Gastroesophageal sphincter (tissue), 4 donors: ENCODE results near the gene C3. TPM values are rescaled to one million over a fixed set of nuclear protein-coding genes. Genes with fewer than 3 reads are reported as not detected.
A peak's percentile ranks its signal among the peaks of the same experiment; 100 is the strongest.

Source experiments
- ATAC-seq: fragments of 150-250 bp; one replicate; pipeline ENCODE4 v1.9.1; 2016; ENCODE audit warnings: mild to moderate bottlenecking, moderate library complexity
- H3K27ac ChIP-seq, 4 donors: fragments of 200-600 bp; sonication (generic) in 3 of 4; 1 replicate in 3 of 4; 2 replicates in 1 of 4; pipeline ENCODE4 v1.5.1; 2016 to 2019
- H3K27me3 ChIP-seq: fragments of 200-600 bp; sonication (generic); one replicate; pipeline ENCODE4 v1.5.1; 2019
- H3K36me3 ChIP-seq, 2 donors: fragments of 200-600 bp; sonication (generic); one replicate each; pipeline ENCODE4 v1.5.1; 2019; ENCODE audit warnings: control low read depth in 1 of 2
- H3K4me1 ChIP-seq, 3 donors: fragments of 200-600 bp; sonication (generic); 1 replicate in 2 of 3; 2 replicates in 1 of 3; pipeline ENCODE4 v1.5.1; 2016 to 2019; ENCODE audit warnings: control low read depth in 2 of 3
- H3K4me3 ChIP-seq, 2 donors: fragments of 200-600 bp; sonication (generic); one replicate each; pipeline ENCODE4 v1.5.1; 2019; ENCODE audit warnings: mild to moderate bottlenecking in 1 of 2, moderate library complexity in 1 of 2
- H3K9me3 ChIP-seq, 3 donors: fragments of 200-600 bp; sonication (generic); one replicate each; pipeline ENCODE4 v1.5.1; 2017 to 2019; ENCODE audit warnings: control low read depth in 2 of 3
- CTCF ChIP-seq, 4 experiments: fragments of 200-600 bp in 2 of 4; fragments of 450-650 bp in 2 of 4; sonication (generic) in 1 of 4; IDR thresholded peaks; one replicate each; pipeline ENCODE4 v1.5.1; 2017 to 2019; ENCODE audit warnings: antibody characterized with exemption in 4 of 4, mild to moderate bottlenecking in 2 of 4, moderate library complexity in 2 of 4
- EP300 ChIP-seq: sonication (generic); formaldehyde crosslinking; IDR thresholded peaks from one replicate; pipeline ENCODE4 v1.6.1; 2017; ENCODE audit warnings: antibody characterized with exemption, mild to moderate bottlenecking
- POLR2A ChIP-seq, 2 donors: fragments of 450-650 bp; IDR thresholded peaks; one replicate each; pipeline ENCODE4 v1.6.1; 2017; ENCODE audit warnings: antibody characterized with exemption in 2 of 2, mild to moderate bottlenecking in 2 of 2, moderate library complexity in 1 of 2
- POLR2AphosphoS5 ChIP-seq: sonication (generic); formaldehyde crosslinking; IDR thresholded peaks from one replicate; pipeline ENCODE4 v1.6.1; 2017; ENCODE audit warnings: antibody characterized with exemption
- WGBS, 2 donors: methylation state at CpG; one replicate each; pipeline ENCODE4 v1.1.5; 2018; ENCODE audit warnings: low coverage in 1 of 2; 5-methylcytosine and 5-hydroxymethylcytosine counted together
- total RNA-seq, 4 donors: library from RNA; depleted of rRNA; stranded (reverse); fragments of >200 nt; gene quantifications; one replicate each; pipeline ENCODE4 v1.1.0, GENCODE V29; 2016

C3 gene
- total RNA-seq, 4 donors from 2014 or later = 246 to 757 (median 594) TPM

DNA sequence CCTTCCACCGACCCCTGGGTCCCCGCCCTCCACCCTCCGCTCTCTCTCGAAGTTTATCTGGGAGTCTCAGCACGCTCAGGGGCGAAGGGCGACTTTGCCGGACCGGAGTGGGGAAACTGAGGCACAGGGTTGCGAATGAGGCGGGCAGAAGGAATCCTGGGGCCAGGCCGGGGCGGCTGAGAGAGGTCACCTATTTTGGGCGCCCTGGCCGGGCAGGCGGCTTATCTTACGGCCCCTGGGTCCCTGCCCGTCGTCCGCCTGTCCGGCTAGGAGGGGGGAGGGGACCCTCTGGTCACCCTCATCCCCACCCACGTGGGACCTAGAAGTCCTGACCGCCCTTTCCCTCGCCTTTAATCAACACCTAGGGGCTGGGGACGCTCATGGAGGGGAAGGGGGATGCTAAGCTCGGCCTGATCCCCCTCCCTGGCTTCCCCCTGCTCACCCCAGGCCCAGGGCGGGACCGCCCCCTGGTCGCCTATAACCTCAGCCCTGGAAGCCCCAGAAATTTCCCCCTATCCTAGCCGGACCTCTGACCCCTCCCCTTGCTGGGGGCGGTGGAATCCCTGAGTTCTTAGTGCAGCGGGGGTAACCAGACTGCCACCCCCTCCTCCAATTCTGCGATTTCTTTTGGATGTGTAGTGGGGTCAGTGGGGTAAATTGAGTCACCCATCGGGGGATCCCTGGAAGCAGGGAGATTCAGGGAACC, 19.6 kb upstream of the C3 start:
- Histone ChIP-seq H3K4me3 (peak overlapping the region; percentile 66 to 93), H3K27ac (peak overlapping the region; percentile 54 to 99 (median 92)), H3K4me1 (peaks cover 3 to 77% (median 37%) of the 10 kb centered on the region in 3 donors), H3K36me3 (peaks cover 0 to 26% of the 10 kb centered on the region in 2 donors), H3K27me3 (no peaks in the 10 kb centered on the region), H3K9me3 (no peaks in the 10 kb centered on the region)
- WGBS, 2 donors = no CpG with 5 or more reads among the region's 34 CpGs
- no peak for ATAC-seq
- TF ChIP-seq POLR2A (IDR thresholded peaks at IDR 0.05) (no peak), CTCF (IDR thresholded peaks at IDR 0.05) (no peak), POLR2AphosphoS5 (no peak), EP300 (no peak)

DNA sequence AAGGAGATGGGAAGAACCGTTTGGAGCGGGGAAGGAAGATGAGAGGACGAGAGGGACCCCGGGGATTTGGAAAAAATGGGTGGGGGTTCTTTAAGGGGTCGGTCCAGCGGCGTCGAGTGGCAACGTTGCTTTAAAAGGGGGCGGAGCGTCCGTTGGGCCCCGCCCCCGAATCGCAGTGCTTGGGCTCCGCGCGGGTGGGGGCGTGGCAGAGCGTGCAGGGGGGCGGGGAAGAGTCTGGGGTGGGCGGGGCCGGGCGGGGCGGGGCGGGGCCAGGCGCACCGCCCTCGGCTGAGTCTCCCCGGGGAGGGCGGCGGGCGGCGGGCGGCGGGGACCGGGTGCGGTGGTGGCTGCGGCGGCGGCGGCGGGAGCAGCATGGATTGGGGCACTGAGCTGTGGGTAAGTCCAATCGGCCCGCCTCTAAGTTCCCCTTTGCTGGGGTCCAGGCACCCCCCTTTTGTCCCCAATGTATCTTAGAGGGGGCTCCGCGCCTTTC, 19.0 kb upstream of the C3 start, which contains the start of gene TRIP10:
Gene TRIP10, plus strand, starts transcription at position 291 of the 493 bp plus-strand sequence. Its CDS starts 82 bp downstream, at position 373.
- ATAC-seq = peak; percentile 6
- no peaks in the 10 kb centered on the region for H3K27me3 ChIP-seq

DNA sequence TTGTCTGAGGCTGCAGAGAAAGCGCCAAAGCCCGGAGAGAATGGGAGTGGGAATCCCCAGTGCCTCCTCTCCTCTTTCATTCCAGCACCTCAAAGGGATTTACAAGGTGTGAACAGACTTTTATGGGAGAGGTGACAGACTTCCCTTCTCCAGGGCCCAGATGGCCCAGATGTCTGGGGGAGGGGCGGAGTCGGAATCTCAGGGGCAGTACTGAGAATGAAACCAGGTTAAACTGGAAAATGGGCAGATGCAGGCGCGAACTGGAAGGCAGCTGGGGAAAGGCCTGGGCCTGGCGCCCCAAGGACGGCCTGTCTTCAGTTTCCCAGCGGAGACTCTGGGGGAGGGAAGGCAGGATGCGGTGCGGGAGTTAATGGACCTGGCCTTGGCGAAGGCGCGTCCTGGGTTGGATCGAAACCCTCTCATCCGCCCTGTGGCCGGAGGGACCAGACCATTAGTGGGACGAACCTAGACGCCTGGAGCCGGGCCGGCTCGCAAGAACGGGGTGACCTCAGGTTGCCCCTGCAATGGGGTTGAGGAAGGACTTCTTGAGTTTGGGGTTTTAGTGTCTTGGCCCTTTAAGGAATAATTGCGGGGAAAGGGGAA, 18.4 kb upstream of the C3 start:
- TF ChIP-seq CTCF (IDR thresholded peaks at IDR 0.05) (no peak), POLR2AphosphoS5 (no peak), POLR2A (IDR thresholded peaks at IDR 0.05) (no peak), EP300 (no peak)
- ATAC-seq = no peak

More for the DNA sequence above, 19.0 kb upstream of the C3 start, which contains the start of gene TRIP10:
- H3K4me3 ChIP-seq = peak within 1 kb of the TSS; percentile 66 to 93
- peaks cover 3 to 73% (median 32%) of the 10 kb centered on the region in 3 donors for H3K4me1 ChIP-seq
- peak; percentile 43 to 64 for TF ChIP-seq POLR2A (IDR thresholded peaks at IDR 0.05)
- peak; percentile 30 for TF ChIP-seq POLR2AphosphoS5
- no peak for TF ChIP-seq CTCF (IDR thresholded peaks at IDR 0.05)
- TF ChIP-seq EP300 = no peak
- peak within 1 kb of the TSS; percentile 84 to 99 (median 92) for H3K27ac ChIP-seq
- no peaks in the 10 kb centered on the region for H3K9me3 ChIP-seq
- WGBS, 2 donors = 0% methylated on average over 4 to 14 of the region's 47 CpGs
- peaks cover 0 to 25% of the 10 kb centered on the region in 2 donors for H3K36me3 ChIP-seq

GRCh38 chr19:6737873-6738786, 17.7 kb upstream of the C3 start:
- H3K27ac ChIP-seq = peak overlapping the region; percentile 84 to 99 (median 92)
- peak in 3 of 4 experiments; percentile 71 to 77 (median 75) for TF ChIP-seq CTCF (IDR thresholded peaks at IDR 0.05)
- peak; percentile 81 for TF ChIP-seq POLR2AphosphoS5
- TF ChIP-seq EP300 = no peak
- peak in 1 of 2 donors; percentile 13 for TF ChIP-seq POLR2A (IDR thresholded peaks at IDR 0.05)
- H3K27me3 ChIP-seq = no peaks in the 10 kb centered on the region
- 5% methylated on average over 6 of the region's 13 CpGs; no CpG with 5 or more reads in 1 of the 2 donors for WGBS, 2 donors
- peak; percentile 19 for ATAC-seq
- H3K4me1 ChIP-seq = peaks cover 0 to 67% (median 24%) of the 10 kb centered on the region in 3 donors
- H3K9me3 ChIP-seq = no peaks in the 10 kb centered on the region
- H3K4me3 ChIP-seq = peak overlapping the region in 1 of 2 donors; percentile 93
- peaks cover 0 to 25% of the 10 kb centered on the region in 2 donors for H3K36me3 ChIP-seq

More for the DNA sequence above, 18.4 kb upstream of the C3 start:
- H3K4me3 ChIP-seq = peak overlapping the region; percentile 23 to 93
- H3K27me3 ChIP-seq = no peaks in the 10 kb centered on the region
- H3K9me3 ChIP-seq = no peaks in the 10 kb centered on the region
- WGBS, 2 donors = 2 to 16% methylated on average over 6 to 7 of the region's 24 CpGs
- H3K27ac ChIP-seq = peak overlapping the region; percentile 84 to 99 (median 92)
- H3K36me3 ChIP-seq = peaks cover 0 to 25% of the 10 kb centered on the region in 2 donors
- peaks cover under 1 to 73% (median 27%) of the 10 kb centered on the region in 3 donors for H3K4me1 ChIP-seq
